Bronchial epithelial cell (primary cell): ENCODE data around the gene RAB27B. TPM values are rescaled to one million over a fixed set of nuclear protein-coding genes. Genes with fewer than 3 reads are reported as not detected.
A peak's percentile ranks its signal among the peaks of the same experiment; 100 is the strongest.

Experiments used
- DNase-seq: peaks from one replicate; pipeline ENCODE4 v3.0.0-alpha.2; 2010; ENCODE audit warnings: low read depth
- FAIRE-seq: peaks from 2 replicates; lab custom pipeline; 2011; peaks lifted over from hg19 to GRCh38; lab: Jason Lieb, UNC
- H3K27me3 ChIP-seq: 2 replicates; pipeline ENCODE4 v1.5.1; 2011; ENCODE audit warnings: low read length; ENCODE audit not compliant: control insufficient read depth, insufficient read depth
- H3K36me3 ChIP-seq: 2 replicates; pipeline ENCODE4 v1.5.1; 2011; ENCODE audit warnings: low read length; ENCODE audit not compliant: control insufficient read depth, insufficient read depth
- H3K4me3 ChIP-seq: 2 replicates; pipeline ENCODE4 v1.5.1; 2011; ENCODE audit warnings: mild to moderate bottlenecking, low read depth, low read length, control low read depth
- total RNA-seq: library from RNA; depleted of rRNA; stranded (reverse); fragments of >200 nt; gene quantifications from 2 replicates; pipeline ENCODE4 v1.2.1, GENCODE V29; 2014
- TF ChIP-seq, protein P1 (sequence below): IDR thresholded peaks from 2 replicates; pipeline ENCODE4 v1.5.1; 2011; ENCODE audit warnings: mild to moderate bottlenecking, moderate library complexity, low read length, control low read depth, inconsistent platforms; ENCODE audit not compliant: insufficient read depth, severe bottlenecking

RAB27B gene
- total RNA-seq, 1 donor from 2014 or later = 72.7 TPM

DNA sequence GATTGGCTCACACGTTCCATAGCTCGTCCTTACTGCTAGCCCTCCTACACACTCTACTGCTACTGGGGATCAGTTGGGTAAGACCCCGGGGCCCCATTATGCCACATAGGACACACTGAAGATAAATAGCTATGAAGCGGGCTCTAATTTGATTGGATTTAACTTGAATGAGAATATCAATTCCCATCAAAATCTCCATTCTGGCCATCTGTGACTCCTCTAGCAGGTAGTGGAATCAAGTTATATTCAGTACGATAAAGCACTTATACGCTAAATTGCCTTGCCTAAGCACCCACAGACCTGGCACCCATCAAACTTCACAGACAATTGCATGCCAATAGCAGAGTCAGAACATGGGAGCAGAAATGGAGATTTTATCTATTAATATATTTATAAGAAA is 91.1 kb downstream of the RAB27B start:
- Histone ChIP-seq H3K4me3 (no peak overlapping the region), H3K36me3 (no peaks in the 10 kb centered on the region), H3K27me3 (no peaks in the 10 kb centered on the region)
- TF ChIP-seq, protein P1, sequence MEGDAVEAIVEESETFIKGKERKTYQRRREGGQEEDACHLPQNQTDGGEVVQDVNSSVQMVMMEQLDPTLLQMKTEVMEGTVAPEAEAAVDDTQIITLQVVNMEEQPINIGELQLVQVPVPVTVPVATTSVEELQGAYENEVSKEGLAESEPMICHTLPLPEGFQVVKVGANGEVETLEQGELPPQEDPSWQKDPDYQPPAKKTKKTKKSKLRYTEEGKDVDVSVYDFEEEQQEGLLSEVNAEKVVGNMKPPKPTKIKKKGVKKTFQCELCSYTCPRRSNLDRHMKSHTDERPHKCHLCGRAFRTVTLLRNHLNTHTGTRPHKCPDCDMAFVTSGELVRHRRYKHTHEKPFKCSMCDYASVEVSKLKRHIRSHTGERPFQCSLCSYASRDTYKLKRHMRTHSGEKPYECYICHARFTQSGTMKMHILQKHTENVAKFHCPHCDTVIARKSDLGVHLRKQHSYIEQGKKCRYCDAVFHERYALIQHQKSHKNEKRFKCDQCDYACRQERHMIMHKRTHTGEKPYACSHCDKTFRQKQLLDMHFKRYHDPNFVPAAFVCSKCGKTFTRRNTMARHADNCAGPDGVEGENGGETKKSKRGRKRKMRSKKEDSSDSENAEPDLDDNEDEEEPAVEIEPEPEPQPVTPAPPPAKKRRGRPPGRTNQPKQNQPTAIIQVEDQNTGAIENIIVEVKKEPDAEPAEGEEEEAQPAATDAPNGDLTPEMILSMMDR = no peak
- FAIRE-seq (no peak), DNase-seq (no peak)

DNA sequence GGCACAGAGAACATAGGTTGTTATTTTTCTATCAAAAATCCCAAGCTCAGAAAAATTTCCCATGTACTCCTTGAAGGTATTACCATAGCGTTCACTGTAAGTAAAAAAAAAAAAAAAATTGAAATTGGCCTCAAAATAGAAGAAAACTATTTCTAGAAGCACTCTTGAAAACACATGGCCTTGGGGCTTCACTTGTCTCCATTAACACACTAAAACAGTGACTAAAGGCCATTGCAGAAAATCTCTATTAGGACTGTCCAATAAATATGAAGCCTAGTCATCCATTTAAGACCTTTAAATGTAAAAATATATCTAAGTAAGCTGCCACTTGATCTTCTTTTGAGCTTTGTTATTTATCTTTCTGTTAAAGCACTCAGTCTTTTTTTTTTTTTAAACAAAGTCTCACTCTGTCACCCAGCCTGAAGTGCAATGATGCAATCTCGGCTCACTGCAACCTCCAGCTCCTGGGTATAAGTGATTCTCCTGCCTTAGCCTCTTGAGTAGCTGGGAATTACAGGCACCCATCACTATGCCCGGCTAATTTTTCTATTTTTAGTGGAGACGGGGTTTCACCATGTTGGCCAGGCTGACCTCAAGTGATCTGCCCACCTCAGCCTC is 95.2 kb downstream of the RAB27B start:
- H3K36me3 ChIP-seq = no peaks in the 10 kb centered on the region
- no peak for FAIRE-seq
- TF ChIP-seq, protein P1 = no peak
- DNase-seq = peak; percentile 31
- no peaks in the 10 kb centered on the region for H3K27me3 ChIP-seq
- no peak overlapping the region for H3K4me3 ChIP-seq

DNA sequence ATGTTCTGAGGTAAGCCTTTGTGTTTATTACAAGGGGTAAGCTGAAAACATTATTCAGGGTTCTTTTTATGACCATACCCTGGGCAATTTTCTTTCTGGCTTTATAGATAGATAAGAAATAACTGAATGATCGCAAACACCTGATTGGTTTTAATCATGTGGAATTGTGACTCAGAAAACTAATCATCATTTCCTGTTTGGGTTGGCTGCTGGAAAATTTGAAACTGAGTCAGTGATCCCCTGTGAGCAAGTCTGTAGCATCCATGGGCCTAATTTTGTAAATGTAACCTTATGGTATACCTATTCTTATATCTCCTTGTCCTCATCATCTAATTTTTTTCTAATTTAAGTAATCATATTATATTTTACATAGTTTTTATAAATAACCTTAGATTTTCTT is 96.7 kb downstream of the RAB27B start:
- TF ChIP-seq, protein P1 = no peak
- DNase-seq (peak; percentile 78), FAIRE-seq (no peak)
- Histone ChIP-seq H3K27me3 (no peaks in the 10 kb centered on the region), H3K4me3 (no peak overlapping the region), H3K36me3 (no peaks in the 10 kb centered on the region)

DNA sequence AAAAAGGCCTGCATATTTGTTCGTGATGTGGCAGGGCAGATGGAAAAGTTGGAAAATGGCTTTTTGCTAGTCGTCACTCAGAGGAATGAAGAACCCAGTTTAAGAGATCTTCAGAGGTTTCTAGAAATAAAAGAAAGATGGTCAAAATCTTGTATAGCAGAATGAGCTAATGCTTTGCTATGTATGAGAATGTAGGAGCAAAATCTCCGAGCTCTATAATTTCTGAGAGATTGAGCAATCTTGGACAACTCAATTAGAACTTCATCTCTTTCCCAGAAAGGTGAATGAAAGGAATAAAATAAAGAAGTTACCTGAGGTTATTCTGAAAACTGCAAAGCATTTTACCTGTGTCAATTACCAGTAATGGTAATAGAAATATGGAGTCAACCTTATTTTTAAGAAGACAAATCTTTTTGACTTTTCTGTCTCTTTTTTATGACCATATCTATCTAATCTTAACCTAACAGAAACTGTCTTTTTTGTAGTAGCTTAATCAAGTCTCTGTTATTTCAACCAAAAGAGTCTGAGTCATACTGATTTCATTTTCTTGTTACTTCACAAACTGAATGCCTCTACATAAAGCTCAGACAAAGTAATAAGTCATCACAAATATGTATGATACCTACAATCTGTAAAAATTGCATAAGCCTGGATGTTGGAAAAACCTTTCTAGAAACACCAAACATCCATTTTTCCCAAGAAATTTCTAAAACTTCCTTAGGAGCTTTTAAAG is 98.5 kb downstream of the RAB27B start:
- Histone ChIP-seq H3K36me3 (no peaks in the 10 kb centered on the region), H3K4me3 (no peak overlapping the region), H3K27me3 (no peaks in the 10 kb centered on the region)
- DNase-seq (peak; percentile 89), FAIRE-seq (no peak)
- TF ChIP-seq, protein P1 = no peak

DNA sequence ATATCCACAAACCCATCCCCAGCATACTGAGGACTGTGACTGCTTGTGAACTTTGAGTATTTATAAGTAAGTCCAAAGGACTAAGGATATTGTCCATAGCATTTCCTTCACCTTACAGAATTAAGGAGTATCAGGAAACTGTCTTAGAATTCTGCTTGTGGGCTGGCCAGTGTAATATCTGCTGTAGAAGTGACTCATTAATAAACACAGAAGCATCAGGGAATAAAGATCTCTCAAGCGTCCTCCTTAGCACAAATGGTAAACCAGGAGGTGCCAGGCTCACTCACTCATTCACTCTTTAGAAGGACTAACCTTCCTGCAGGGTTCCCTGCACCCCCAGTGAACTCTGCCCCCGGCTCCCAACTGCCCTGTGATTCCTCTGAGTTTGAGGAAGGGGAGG is 100.0 kb downstream of the RAB27B start:
- FAIRE-seq (no peak), DNase-seq (no peak)
- Histone ChIP-seq H3K27me3 (no peaks in the 10 kb centered on the region), H3K4me3 (no peak overlapping the region), H3K36me3 (no peaks in the 10 kb centered on the region)
- TF ChIP-seq, protein P1 = no peak
